BLaER1 treated with 17β-estradiol and CSF1 and Interleukin-3, amounts not matched to agents 10 nM and 100 nM (cell line): ENCODE results near the gene RASGRP4.
A peak's percentile ranks its signal among the peaks of the same experiment; 100 is the strongest.

Experiments used
- H3K27ac ChIP-seq, 11 experiments: shearing (Covaris generic); formaldehyde crosslinking; 2 replicates each; pipeline ENCODE4 v1.8.1; 2022
- H3K27me3 ChIP-seq, 11 experiments: shearing (Covaris generic); formaldehyde crosslinking; 2 replicates each; pipeline ENCODE4 v1.8.1; 2022
- H3K36me3 ChIP-seq, 11 experiments: shearing (Covaris generic); formaldehyde crosslinking; 2 replicates each; pipeline ENCODE4 v1.8.1; 2022
- H3K4me1 ChIP-seq, 10 experiments: shearing (Covaris generic); formaldehyde crosslinking; 2 replicates each; pipeline ENCODE4 v1.8.1; 2022
- H3K4me2 ChIP-seq, 11 experiments: shearing (Covaris generic); formaldehyde crosslinking; 2 replicates each; pipeline ENCODE4 v1.8.1; 2022
- H3K4me3 ChIP-seq, 10 experiments: shearing (Covaris generic); formaldehyde crosslinking; 2 replicates each; pipeline ENCODE4 v1.8.1; 2022
- H3K9ac ChIP-seq, 11 experiments: shearing (Covaris generic); formaldehyde crosslinking; 2 replicates each; pipeline ENCODE4 v1.8.1; 2022
- H3K9me3 ChIP-seq, 11 experiments: shearing (Covaris generic); formaldehyde crosslinking; replicated peaks in 1 of 11; 2 replicates each; pipeline ENCODE4 v1.8.1; 2022
- H4K20me1 ChIP-seq, 11 experiments: shearing (Covaris generic); formaldehyde crosslinking; 2 replicates each; pipeline ENCODE4 v1.8.1; 2022
- Cebpa-rat ChIP-seq, 11 experiments: shearing (Covaris generic); IDR thresholded peaks; 2 replicates each; pipeline ENCODE4 v1.8.1; 2022

Gene RASGRP4

DNA sequence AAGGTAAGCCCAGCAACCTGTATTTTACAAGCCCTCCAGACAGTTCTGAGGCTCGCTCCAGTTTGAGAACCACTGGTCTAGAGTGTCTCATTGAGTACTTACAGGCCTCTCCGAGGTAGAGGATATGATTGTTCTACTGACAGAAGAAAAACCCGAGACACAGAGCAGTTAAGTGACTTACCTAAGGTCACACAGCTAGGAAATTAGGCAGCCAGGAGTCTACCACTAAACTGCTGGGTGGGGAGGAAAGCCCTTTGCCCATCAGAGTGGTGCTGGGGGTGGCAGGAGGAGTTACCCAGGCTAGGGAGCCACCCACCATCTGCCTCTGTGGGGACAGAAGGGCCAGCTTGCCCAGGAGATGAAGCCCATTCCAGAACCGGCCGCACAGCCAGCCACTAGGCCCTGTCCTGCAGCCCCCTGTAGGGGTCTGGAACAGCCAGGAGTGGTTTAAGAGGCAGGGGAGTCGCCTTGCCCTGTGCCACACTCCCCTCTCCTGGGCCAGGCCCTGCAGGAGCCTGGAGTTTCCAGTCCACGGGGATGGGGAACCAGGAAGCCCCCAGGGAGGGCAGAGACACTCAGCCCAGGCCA is 703 bp downstream of the RASGRP4 start:
- Histone ChIP-seq H3K27me3 (no peaks in the 10 kb centered on the region), H3K27ac (peak overlapping the region in 10 of 11 experiments; percentile 40 to 80 (median 70); a peak in 20 of 22 replicates), H3K9ac (peak overlapping the region; percentile 21 to 84 (median 66); a peak in 20 of 22 replicates), H3K4me2 (peak overlapping the region; percentile 85 to 99 (median 97)), H3K4me1 (peaks cover 39 to 66% (median 45%) of the 10 kb centered on the region in 10 experiments), H3K9me3 (no peaks in the 10 kb centered on the region), H4K20me1 (peaks cover 0 to 7% (median 0%) of the 10 kb centered on the region in 11 experiments; a peak in 5 of 22 replicates), H3K4me3 (peak overlapping the region; percentile 17 to 75 (median 58); a peak in 18 of 20 replicates), H3K36me3 (peaks cover 0 to 21% (median 0%) of the 10 kb centered on the region in 11 experiments; a peak in 6 of 22 replicates)
- no peak for TF ChIP-seq Cebpa-rat (IDR thresholded peaks at IDR 0.05)

DNA sequence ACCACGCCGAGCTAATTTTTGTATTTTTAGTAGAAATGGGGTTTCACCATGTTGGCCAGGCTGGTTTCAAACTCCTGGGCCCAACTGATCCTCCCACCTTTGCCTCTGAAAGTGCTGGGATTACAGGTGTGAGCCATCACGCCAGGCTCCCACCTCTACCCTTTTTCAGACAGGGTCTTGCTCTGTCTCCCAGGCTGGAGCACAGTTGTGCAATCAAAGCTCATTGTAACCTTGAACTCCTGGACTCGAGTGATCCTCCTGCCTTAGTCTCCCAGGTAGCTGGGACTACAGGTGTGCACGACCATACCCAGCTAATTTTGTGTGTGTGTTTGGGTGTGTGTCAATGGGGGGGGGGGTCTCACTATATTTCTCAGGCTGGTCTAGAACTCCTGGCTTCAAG is 1.7 kb downstream of the RASGRP4 start:
- H3K9ac ChIP-seq: no peak overlapping the region; a peak in 1 of 22 replicates
- H4K20me1 ChIP-seq: peaks cover 0 to 7% (median 0%) of the 10 kb centered on the region in 11 experiments; a peak in 5 of 22 replicates
- H3K4me3 ChIP-seq: peak overlapping the region in 2 of 10 experiments; percentile 73 to 75; a peak in 3 of 20 replicates
- H3K4me2 ChIP-seq: peak overlapping the region in 5 of 11 experiments; percentile 96 to 99 (median 99); a peak in 8 of 22 replicates
- H3K27me3 ChIP-seq: no peaks in the 10 kb centered on the region
- peaks cover 38 to 65% (median 40%) of the 10 kb centered on the region in 10 experiments for H3K4me1 ChIP-seq
- no peak for TF ChIP-seq Cebpa-rat (IDR thresholded peaks at IDR 0.05)
- no peak overlapping the region for H3K27ac ChIP-seq
- H3K9me3 ChIP-seq: no peaks in the 10 kb centered on the region
- H3K36me3 ChIP-seq: peaks cover 0 to 31% (median 0%) of the 10 kb centered on the region in 11 experiments; a peak in 6 of 22 replicates

DNA sequence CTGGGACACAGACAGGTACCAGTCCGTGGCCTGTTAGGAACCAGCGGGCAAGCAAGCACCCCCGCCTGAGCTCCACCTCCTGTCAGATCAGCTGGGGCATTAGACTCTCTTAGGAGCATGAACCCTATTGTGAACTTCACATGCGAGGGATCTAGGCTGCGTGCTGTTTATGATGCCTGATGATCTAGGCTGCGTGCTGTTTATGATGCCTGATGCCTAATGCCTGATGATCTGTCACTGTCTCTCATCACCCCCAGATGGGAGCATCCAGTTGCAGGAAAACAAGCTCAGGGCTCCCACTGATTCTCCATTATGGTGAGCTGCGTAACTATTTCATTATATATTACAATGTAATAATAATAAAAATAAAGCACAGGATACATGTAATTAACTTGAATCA is 3.6 kb downstream of the RASGRP4 start:
- Histone ChIP-seq H3K27ac (no peak overlapping the region), H3K36me3 (peaks cover 0 to 31% (median 0%) of the 10 kb centered on the region in 11 experiments; a peak in 6 of 22 replicates), H3K4me3 (no peak overlapping the region), H3K9me3 (no peaks in the 10 kb centered on the region), H3K27me3 (no peaks in the 10 kb centered on the region), H3K4me2 (peak overlapping the region in 6 of 11 experiments; percentile 39 to 99 (median 55); a peak in 9 of 22 replicates), H3K4me1 (peaks cover 46 to 67% (median 53%) of the 10 kb centered on the region in 10 experiments), H4K20me1 (peaks cover 0 to 7% (median 0%) of the 10 kb centered on the region in 11 experiments; a peak in 5 of 22 replicates), H3K9ac (peak overlapping the region in 1 of 11 experiments; percentile 56; a peak in 2 of 22 replicates)
- TF ChIP-seq Cebpa-rat (IDR thresholded peaks at IDR 0.05): no peak

DNA sequence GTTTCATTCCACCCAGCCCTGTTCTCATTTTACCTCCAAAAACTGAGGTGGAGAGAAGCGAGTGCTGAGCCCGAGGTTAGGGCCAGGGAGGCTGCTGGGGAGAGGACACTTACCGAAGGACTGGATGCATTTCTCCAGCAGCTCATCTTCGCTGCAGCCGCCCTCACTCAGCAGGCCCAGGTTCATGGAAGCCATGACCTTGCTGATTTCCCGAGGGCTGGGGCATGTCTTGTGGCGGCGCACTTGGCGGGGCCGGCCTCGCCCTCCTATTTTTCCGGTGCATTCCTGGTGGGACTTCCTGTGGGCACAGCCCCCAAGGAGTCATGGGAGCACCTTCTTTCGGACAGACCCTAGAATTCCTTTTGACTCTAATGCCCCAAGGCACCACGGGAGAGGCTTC is 4.2 kb downstream of the RASGRP4 start:
- Histone ChIP-seq H3K9me3 (no peaks in the 10 kb centered on the region), H3K4me3 (no peak overlapping the region), H3K36me3 (peaks cover 0 to 33% (median 0%) of the 10 kb centered on the region in 11 experiments; a peak in 6 of 22 replicates)

DNA sequence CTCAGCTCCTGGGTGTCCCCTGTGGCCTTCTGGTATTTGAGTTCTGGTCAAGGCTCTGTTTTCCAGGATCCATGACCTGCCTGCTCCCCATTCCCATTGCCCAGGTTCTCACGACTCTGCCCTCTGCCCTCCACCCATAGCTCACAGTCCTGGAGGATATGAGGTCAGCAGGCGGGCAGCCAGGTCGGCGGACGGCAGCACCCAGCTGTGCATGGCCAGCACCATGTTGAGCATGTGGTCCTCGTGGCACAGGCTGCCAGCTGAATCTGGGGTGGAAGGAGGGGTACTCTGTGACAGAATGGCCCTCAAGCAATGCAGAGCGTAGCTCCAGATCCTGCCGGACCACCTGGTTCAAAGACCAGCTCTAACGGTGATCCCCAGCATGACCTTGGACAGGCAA is 5.1 kb downstream of the RASGRP4 start:
- H4K20me1 ChIP-seq: peaks cover 0 to 7% (median 0%) of the 10 kb centered on the region in 11 experiments; a peak in 5 of 22 replicates
- H3K4me1 ChIP-seq: peaks cover 37 to 64% (median 45%) of the 10 kb centered on the region in 10 experiments
- peaks cover 0 to 42% (median 0%) of the 10 kb centered on the region in 11 experiments; a peak in 6 of 22 replicates for H3K36me3 ChIP-seq
- no peak for TF ChIP-seq Cebpa-rat (IDR thresholded peaks at IDR 0.05)
- H3K9ac ChIP-seq: no peak overlapping the region
- no peaks in the 10 kb centered on the region for H3K27me3 ChIP-seq
- H3K4me2 ChIP-seq: no peak overlapping the region
- H3K9me3 ChIP-seq: no peaks in the 10 kb centered on the region
- no peak overlapping the region for H3K4me3 ChIP-seq
- no peak overlapping the region for H3K27ac ChIP-seq

More for the DNA sequence above, 4.2 kb downstream of the RASGRP4 start:
- H4K20me1 ChIP-seq: peaks cover 0 to 7% (median 0%) of the 10 kb centered on the region in 11 experiments; a peak in 5 of 22 replicates
- H3K27me3 ChIP-seq: no peaks in the 10 kb centered on the region
- H3K4me2 ChIP-seq: peak overlapping the region in 2 of 11 experiments; percentile 99; a peak in 1 of 22 replicates
- peaks cover 45 to 67% (median 53%) of the 10 kb centered on the region in 10 experiments for H3K4me1 ChIP-seq
- no peak for TF ChIP-seq Cebpa-rat (IDR thresholded peaks at IDR 0.05)
- no peak overlapping the region for H3K27ac ChIP-seq
- H3K9ac ChIP-seq: no peak overlapping the region

DNA sequence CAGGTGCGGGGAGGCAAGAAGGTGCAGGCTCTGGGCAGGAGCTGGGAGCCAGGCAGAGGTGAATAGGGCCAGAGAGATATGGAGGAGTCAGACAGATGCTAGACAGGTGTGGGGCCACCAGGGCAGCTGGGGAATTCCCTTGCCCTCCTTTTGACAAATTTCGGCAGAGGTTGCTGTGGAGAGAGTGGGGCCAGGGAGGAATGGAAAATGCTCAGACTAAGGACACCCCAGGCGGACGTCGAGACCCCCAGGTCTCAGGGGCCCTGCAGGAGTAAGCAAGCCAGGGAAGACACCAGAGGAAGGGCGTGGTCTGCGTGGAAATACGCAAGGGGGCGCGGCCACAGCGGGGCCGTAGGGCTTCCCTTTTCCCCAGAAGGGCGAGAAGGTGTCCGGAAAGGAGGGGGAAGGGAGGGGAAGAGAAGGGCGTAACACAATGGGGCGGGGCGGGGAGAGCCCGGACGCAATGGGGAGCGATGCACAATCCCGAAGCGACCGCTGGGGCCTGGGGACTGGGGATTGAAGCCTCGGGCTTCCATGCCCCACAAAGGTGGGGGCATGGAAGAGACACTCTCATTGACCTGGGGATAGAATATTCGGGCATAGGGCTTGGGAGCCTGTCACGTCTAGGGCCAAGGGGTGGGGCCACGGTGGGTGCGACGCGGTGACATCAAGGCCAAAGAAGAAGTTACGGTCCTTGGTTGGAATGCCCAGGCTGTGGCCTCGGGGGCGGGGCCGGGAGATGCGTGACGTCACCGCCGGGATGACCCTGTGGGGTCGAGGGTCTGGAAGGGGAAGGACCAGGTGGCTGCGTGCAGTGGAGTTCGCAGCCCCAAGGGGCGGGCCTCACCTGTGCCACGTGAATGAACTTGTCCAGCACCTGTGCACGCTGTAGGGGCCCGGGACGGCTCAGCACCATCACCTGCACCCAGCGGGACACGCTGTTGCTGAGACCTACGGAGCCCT is 8.2 kb downstream of the RASGRP4 start:
- Histone ChIP-seq H3K27me3 (no peaks in the 10 kb centered on the region), H3K36me3 (peaks cover 0 to 73% (median 0%) of the 10 kb centered on the region in 11 experiments; a peak in 6 of 22 replicates), H3K9me3 (no peaks in the 10 kb centered on the region), H3K4me3 (peak overlapping the region; percentile 36 to 65 (median 53); a peak in 18 of 20 replicates), H3K27ac (peak overlapping the region in 5 of 11 experiments; percentile 17 to 57 (median 40); a peak in 8 of 22 replicates), H3K4me1 (peaks cover 21 to 33% (median 26%) of the 10 kb centered on the region in 10 experiments), H3K9ac (peak overlapping the region in 9 of 11 experiments; percentile 27 to 54 (median 42); a peak in 11 of 22 replicates), H4K20me1 (peaks cover 0 to 7% (median 0%) of the 10 kb centered on the region in 11 experiments; a peak in 4 of 22 replicates), H3K4me2 (peak overlapping the region; percentile 86 to 96 (median 92))
- no peak for TF ChIP-seq Cebpa-rat (IDR thresholded peaks at IDR 0.05)

DNA sequence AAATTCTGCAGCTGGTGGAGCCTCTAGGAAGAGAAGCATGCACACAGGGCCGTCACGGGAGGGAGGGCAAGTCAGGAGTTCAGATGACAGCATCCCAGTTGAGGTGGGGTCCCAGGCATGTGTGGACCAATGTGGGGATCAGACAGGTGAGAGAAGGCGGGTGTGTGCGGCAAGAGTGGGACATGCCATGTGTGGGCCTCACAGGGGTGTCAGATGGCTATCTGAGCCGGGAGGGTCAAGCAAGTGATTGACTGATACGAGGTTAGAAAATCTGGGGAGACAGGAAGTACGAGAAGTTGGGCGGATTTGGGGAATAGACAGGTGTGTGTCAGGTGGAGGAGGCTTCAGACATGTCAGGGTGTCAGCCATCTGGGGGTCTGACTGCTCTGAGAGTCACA is 8.9 kb downstream of the RASGRP4 start:
- Histone ChIP-seq H3K36me3 (peaks cover 0 to 77% (median 0%) of the 10 kb centered on the region in 11 experiments; a peak in 6 of 22 replicates), H3K9ac (peak overlapping the region in 3 of 11 experiments; percentile 7 to 54 (median 23); a peak in 3 of 22 replicates), H4K20me1 (peaks cover 0 to 3% (median 0%) of the 10 kb centered on the region in 11 experiments; a peak in 4 of 22 replicates), H3K4me1 (peaks cover 19 to 27% (median 22%) of the 10 kb centered on the region in 10 experiments), H3K27me3 (no peaks in the 10 kb centered on the region), H3K4me2 (peak overlapping the region; percentile 86 to 96 (median 92)), H3K27ac (peak overlapping the region in 4 of 11 experiments; percentile 17 to 54 (median 20); a peak in 6 of 22 replicates), H3K9me3 (no peaks in the 10 kb centered on the region), H3K4me3 (peak overlapping the region in 2 of 10 experiments; percentile 52 to 57; a peak in 2 of 20 replicates)
- no peak for TF ChIP-seq Cebpa-rat (IDR thresholded peaks at IDR 0.05)

DNA sequence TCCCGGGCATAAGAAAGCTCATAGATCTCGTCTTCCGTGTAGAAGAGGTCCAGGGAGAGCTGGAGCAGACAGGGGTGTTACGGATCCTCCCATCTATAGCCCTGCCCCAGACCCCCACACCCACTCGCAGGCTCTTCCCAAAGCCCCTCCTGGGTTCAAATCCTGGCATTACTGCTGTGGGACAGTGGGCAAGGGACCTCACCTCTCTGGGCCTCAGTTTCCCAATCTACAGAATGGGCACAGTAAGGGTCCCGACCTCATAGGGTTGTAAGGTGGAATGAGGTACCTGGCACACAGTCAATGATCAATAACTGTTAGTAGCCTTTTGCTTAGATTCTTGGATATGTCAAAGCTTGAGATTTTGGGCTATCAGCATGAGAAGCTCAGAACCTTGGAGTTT is 12.6 kb downstream of the RASGRP4 start:
- no peaks in the 10 kb centered on the region for H3K9me3 ChIP-seq
- peaks cover 14 to 29% (median 16%) of the 10 kb centered on the region in 10 experiments for H3K4me1 ChIP-seq
- H3K36me3 ChIP-seq: peaks cover 0 to 86% (median 0%) of the 10 kb centered on the region in 11 experiments; a peak in 5 of 22 replicates
- no peak overlapping the region for H3K9ac ChIP-seq
- no peak overlapping the region for H3K27ac ChIP-seq
- no peak for TF ChIP-seq Cebpa-rat (IDR thresholded peaks at IDR 0.05)
- no peak overlapping the region for H3K4me3 ChIP-seq
- H3K4me2 ChIP-seq: no peak overlapping the region
- no peaks in the 10 kb centered on the region for H3K27me3 ChIP-seq
- no peaks in the 10 kb centered on the region; a peak in 1 of 22 replicates for H4K20me1 ChIP-seq
